CD14-positive monocyte (primary cell): ENCODE measurements around the gene HUNK. TPM values are rescaled to one million over a fixed set of nuclear protein-coding genes. Genes with fewer than 3 reads are reported as not detected.

ENCODE experiments used
- DNase-seq, 3 donors: peaks; one replicate each; pipeline ENCODE4 v3.0.0-alpha.2; 2011 to 2022
- H2AFZ ChIP-seq: 2 replicates; pipeline ENCODE4 v1.6.0; 2012; ENCODE audit warnings: mild to moderate bottlenecking, low read depth, low read length, inconsistent platforms; ENCODE audit not compliant: insufficient read depth, poor library complexity, severe bottlenecking
- H3K27ac ChIP-seq, 2 donors: 1 replicate in 1 of 2; 2 replicates in 1 of 2; pipeline ENCODE4 v1.5.1; 2012 to 2013; ENCODE audit warnings: low read length in 2 of 2, control low read depth in 1 of 2, inconsistent platforms in 1 of 2, low read depth in 1 of 2, mild to moderate bottlenecking in 1 of 2
- H3K27me3 ChIP-seq, 2 donors: one replicate each; pipeline versions ENCODE4 v1.6.0 to v1.6.1; 2011 to 2013; ENCODE audit warnings: low read length in 2 of 2; ENCODE audit not compliant: control insufficient read depth in 2 of 2, insufficient read depth in 2 of 2
- H3K36me3 ChIP-seq, 2 donors: replicated peaks in 1 of 2; 1 replicate in 1 of 2; 2 replicates in 1 of 2; pipeline versions ENCODE4 v1.5.1 to v1.6.1; 2012 to 2013; ENCODE audit warnings: low read length in 2 of 2, control low read depth in 1 of 2, inconsistent platforms in 1 of 2, mild to moderate bottlenecking in 1 of 2; ENCODE audit not compliant: insufficient read depth in 2 of 2, control insufficient read depth in 1 of 2
- H3K4me1 ChIP-seq, 2 donors: 1 replicate in 1 of 2; 2 replicates in 1 of 2; pipeline versions ENCODE4 v1.5.1 to v1.6.1; 2012 to 2013; ENCODE audit warnings: low read length in 2 of 2, control low read depth in 1 of 2, inconsistent platforms in 1 of 2, mild to moderate bottlenecking in 1 of 2, moderate library complexity in 1 of 2; ENCODE audit not compliant: insufficient read depth in 2 of 2, control insufficient read depth in 1 of 2
- H3K4me2 ChIP-seq: replicated peaks from 2 replicates; pipeline ENCODE3; 2012; ENCODE audit warnings: low read length, moderate library complexity, mild to moderate bottlenecking; ENCODE audit not compliant: poor library complexity, severe bottlenecking; ENCODE audit errors: extremely low read depth
- H3K4me3 ChIP-seq, 3 experiments: fragments of 200-600 bp in 1 of 3; sonication (generic) in 1 of 3; replicated peaks in 1 of 3; 1 replicate in 2 of 3; 2 replicates in 1 of 3; pipeline ENCODE4 v1.5.1; 2011 to 2013; ENCODE audit warnings: low read length in 3 of 3, mild to moderate bottlenecking in 3 of 3, control low read depth in 2 of 3, low read depth in 2 of 3, inconsistent platforms in 1 of 3, moderate library complexity in 1 of 3
- H3K79me2 ChIP-seq: 2 replicates; pipeline ENCODE4 v1.6.0; 2012; ENCODE audit warnings: mild to moderate bottlenecking, control low read depth, inconsistent platforms, low read length, moderate library complexity; ENCODE audit not compliant: insufficient read depth
- H3K9ac ChIP-seq: 2 replicates; pipeline ENCODE4 v1.6.0; 2017; ENCODE audit warnings: low read length, mild to moderate bottlenecking; ENCODE audit not compliant: insufficient read depth, poor library complexity, severe bottlenecking
- H3K9me3 ChIP-seq, 2 donors: replicated peaks in 1 of 2; 1 replicate in 1 of 2; 2 replicates in 1 of 2; pipeline versions ENCODE4 v1.5.1 to v1.6.1; 2012 to 2013; ENCODE audit warnings: low read length in 2 of 2, control low read depth in 1 of 2; ENCODE audit not compliant: control insufficient read depth in 1 of 2, insufficient read depth in 1 of 2
- H4K20me1 ChIP-seq: 2 replicates; pipeline ENCODE4 v1.6.0; 2012; ENCODE audit warnings: mild to moderate bottlenecking, low read length, control low read depth, moderate library complexity; ENCODE audit not compliant: insufficient read depth
- H3K27ac Mint-ChIP-seq, 7 donors: one replicate each; pipeline ENCODE4 v1.8.0; 2020; ENCODE audit warnings: mild to moderate bottlenecking in 7 of 7, mixed read lengths in 7 of 7, moderate library complexity in 6 of 7, inconsistent platforms in 2 of 7
- H3K27me3 Mint-ChIP-seq, 3 donors: one replicate each; pipeline ENCODE4 v1.8.0; 2021 to 2022; ENCODE audit warnings: low read depth in 3 of 3, mild to moderate bottlenecking in 3 of 3, mixed read lengths in 3 of 3, moderate library complexity in 3 of 3, inconsistent platforms in 1 of 3
- H3K36me3 Mint-ChIP-seq, 2 donors: one replicate each; pipeline ENCODE4 v1.8.0; 2020; ENCODE audit warnings: mixed read lengths in 2 of 2, inconsistent platforms in 1 of 2, mild to moderate bottlenecking in 1 of 2
- H3K4me1 Mint-ChIP-seq: one replicate; pipeline ENCODE4 v1.8.0; 2020; ENCODE audit warnings: mild to moderate bottlenecking, mixed read lengths
- H3K4me3 Mint-ChIP-seq, 2 donors: one replicate each; pipeline ENCODE4 v1.8.0; 2020; ENCODE audit warnings: mild to moderate bottlenecking in 2 of 2, mixed read lengths in 2 of 2, moderate library complexity in 1 of 2
- H3K9me3 Mint-ChIP-seq, 7 donors: one replicate each; pipeline ENCODE4 v1.8.0; 2020 to 2022; ENCODE audit warnings: mixed read lengths in 7 of 7, mild to moderate bottlenecking in 6 of 7, moderate library complexity in 6 of 7, inconsistent platforms in 2 of 7
- CTCF ChIP-seq: fragments of 200-600 bp; IDR thresholded peaks from one replicate; pipeline ENCODE4 v1.8.0; 2022; ENCODE audit warnings: antibody characterized with exemption, mild to moderate bottlenecking
- WGBS: methylation state at CpG from one replicate; pipeline ENCODE4 v1.1.5; 2013; ENCODE audit warnings: missing lambda C conversion rate; ENCODE audit not compliant: insufficient coverage; 5-methylcytosine and 5-hydroxymethylcytosine counted together
- intact Hi-C, 2 donors: fragments of 100-400 bp; cut with micrococcal nuclease; formaldehyde crosslinking; loops; one replicate each; pipeline versions ENCODE4 v1.15.0 to v1.15.1; 2023
- polyA plus RNA-seq, 3 donors: library from polyadenylated mRNA; depleted of rRNA in 1 of 3; unstranded in 2 of 3; stranded (reverse) in 1 of 3; fragments of 300-500 nt in 2 of 3; fragments of >200 nt in 1 of 3; fragmentation: Illumina TruSeq in 2 of 3; gene quantifications; 1 replicate in 2 of 3; 2 replicates in 1 of 3; pipeline ENCODE4 v1.2.3, GENCODE V29; 2012 to 2021

The HUNK gene
- polyA plus RNA-seq, 3 donors: not detected

DNA sequence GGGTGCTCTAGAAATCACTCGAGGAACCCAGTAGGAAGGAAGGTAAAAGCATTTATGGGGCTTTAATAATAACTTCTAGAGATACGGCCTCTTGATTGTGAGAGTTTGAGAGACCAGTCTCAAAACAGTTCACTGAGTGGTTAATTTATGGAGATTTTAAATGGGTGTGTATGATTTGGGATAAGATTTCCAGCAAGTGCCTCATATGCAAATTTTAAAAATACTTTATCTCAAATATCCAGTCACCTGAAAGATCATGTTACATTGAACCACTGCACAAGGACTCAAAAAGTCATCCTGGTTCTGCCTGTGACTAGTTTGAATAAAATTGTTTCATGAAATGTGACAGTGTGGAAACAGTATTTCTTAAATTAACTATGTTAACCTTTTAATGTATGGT lies 64.5 kb downstream of the HUNK start:
- 80% methylated on average over 1 of the region's 2 CpGs for WGBS
- Histone ChIP-seq H3K79me2 (no peaks in the 10 kb centered on the region), H3K4me3 (no peak overlapping the region), H4K20me1 (no peaks in the 10 kb centered on the region), H3K9me3 (no peaks in the 10 kb centered on the region), H3K27me3 (no peaks in the 10 kb centered on the region), H3K9ac (no peak overlapping the region), H3K27ac (no peak overlapping the region), H3K36me3 (no peaks in the 10 kb centered on the region), H2AFZ (no peak overlapping the region), H3K4me1 (no peaks in the 10 kb centered on the region), H3K4me2 (no peak overlapping the region)
- TF ChIP-seq CTCF: no peak
- H3K27ac Mint-ChIP-seq: no peak overlapping the region
- H3K36me3 Mint-ChIP-seq: no peaks in the 10 kb centered on the region
- H3K4me1 Mint-ChIP-seq: no peaks in the 10 kb centered on the region
- peaks cover 4 to 7% (median 5%) of the 10 kb centered on the region in 3 donors for H3K27me3 Mint-ChIP-seq
- intact Hi-C loops: no loop called here
- DNase-seq: no peak
- peaks cover 0 to 1% (median 0%) of the 10 kb centered on the region in 7 donors for H3K9me3 Mint-ChIP-seq
- no peak overlapping the region for H3K4me3 Mint-ChIP-seq

- TF ChIP-seq CTCF: no peak
- H3K27ac ChIP-seq: no peak overlapping the region
- Mint-ChIP-seq H3K36me3 (no peaks in the 10 kb centered on the region), H3K27me3 (peaks cover 3 to 6% (median 4%) of the 10 kb centered on the region in 3 donors), H3K4me1 (no peaks in the 10 kb centered on the region), H3K9me3 (peaks cover 0 to 3% (median 0%) of the 10 kb centered on the region in 7 donors), H3K27ac (no peak overlapping the region), H3K4me3 (no peak overlapping the region)
- H2AFZ ChIP-seq: no peak overlapping the region
- H3K4me3 ChIP-seq: no peak overlapping the region
- no peaks in the 10 kb centered on the region for H3K79me2 ChIP-seq
- H3K4me1 ChIP-seq: no peaks in the 10 kb centered on the region
- H4K20me1 ChIP-seq: no peaks in the 10 kb centered on the region
- H3K9me3 ChIP-seq: no peaks in the 10 kb centered on the region
- no peak overlapping the region for H3K9ac ChIP-seq
- H3K27me3 ChIP-seq: no peaks in the 10 kb centered on the region
- intact Hi-C loops: no loop called here
- 87% methylated on average over 8 of the region's 15 CpGs for WGBS
- H3K36me3 ChIP-seq: no peaks in the 10 kb centered on the region
- no peak for DNase-seq
- H3K4me2 ChIP-seq: no peak overlapping the region
These were observed 65.8 kb downstream of the HUNK start for GRCh38 chr21:31938330-31939301.
